Prostate gland (tissue), 2 donors: ENCODE data around the gene UBE2E1. TPM values are rescaled to one million over a fixed set of nuclear protein-coding genes. Genes with fewer than 3 reads are reported as not detected.

Experiments
- DNase-seq: peaks from one replicate; pipeline ENCODE4 v3.0.0-alpha.2; 2019; ENCODE audit warnings: low spot score
- H3K27ac ChIP-seq, 2 donors: fragments of 200-600 bp; sonication (generic); 2 replicates each; pipeline ENCODE4 v1.5.1; 2017 to 2019
- H3K27me3 ChIP-seq: fragments of 200-600 bp; sonication (generic); replicated peaks from 2 replicates; pipeline ENCODE4 v1.5.1; 2019; ENCODE audit not compliant: insufficient read depth
- H3K36me3 ChIP-seq, 2 donors: fragments of 200-600 bp; sonication (generic); 1 replicate in 1 of 2; 2 replicates in 1 of 2; pipeline versions ENCODE4 v1.5.1 to v1.8.1; 2017 to 2019
- H3K4me1 ChIP-seq: fragments of 200-600 bp; sonication (generic); replicated peaks from 2 replicates; pipeline ENCODE4 v1.5.1; 2019
- H3K4me3 ChIP-seq, 2 donors: fragments of 200-600 bp; sonication (generic); 2 replicates each; pipeline ENCODE4 v1.5.1; 2017 to 2019
- H3K9me3 ChIP-seq: fragments of 200-600 bp; sonication (generic); 2 replicates; pipeline ENCODE4 v1.5.1; 2017
- CTCF ChIP-seq, 4 experiments: fragments of 200-600 bp in 2 of 4; fragments of 450-650 bp in 2 of 4; sonication (generic) in 2 of 4; IDR thresholded peaks; 1 replicate in 3 of 4; 2 replicates in 1 of 4; pipeline ENCODE4 v1.5.1; 2016 to 2019; ENCODE audit warnings: antibody characterized with exemption in 4 of 4, mild to moderate bottlenecking in 2 of 4, moderate library complexity in 2 of 4
- POLR2A ChIP-seq: fragments of 450-650 bp; IDR thresholded peaks from one replicate; pipeline ENCODE4 v1.6.1; 2016; ENCODE audit warnings: antibody characterized with exemption, mild to moderate bottlenecking
- POLR2AphosphoS5 ChIP-seq: sonication (generic); formaldehyde crosslinking; IDR thresholded peaks from one replicate; pipeline ENCODE4 v1.6.1; 2017; ENCODE audit warnings: antibody characterized with exemption
- WGBS: methylation state at CpG from one replicate; pipeline ENCODE4 v1.1.5; 2018; 5-methylcytosine and 5-hydroxymethylcytosine counted together
- intact Hi-C: fragments of 100-400 bp; cut with DNase I; formaldehyde crosslinking; loops from one replicate; pipeline ENCODE4 v1.14.2; 2022
- total RNA-seq, 2 donors: library from RNA; depleted of rRNA; stranded (reverse); fragments of >200 nt; gene quantifications; one replicate each; pipeline ENCODE4 v1.1.0, GENCODE V29; 2016

Gene UBE2E1
- total RNA-seq, 2 donors from 2014 or later, result 77.8 to 92.1 TPM

GRCh38 chr3:23781051-23781450 is 24.7 kb upstream of the UBE2E1 start:
- Histone ChIP-seq H3K36me3 (no peaks in the 10 kb centered on the region), H3K27ac (no peak overlapping the region), H3K27me3 (no peaks in the 10 kb centered on the region), H3K4me3 (no peak overlapping the region), H3K9me3 (no peaks in the 10 kb centered on the region), H3K4me1 (no peaks in the 10 kb centered on the region)
- 100% methylated on average over 1 of the region's 1 CpG for WGBS
- DNase-seq, result no peak
- intact Hi-C loops, result no loop called here
- no peak for TF ChIP-seq CTCF (IDR thresholded peaks at IDR 0.05)
- no peak for TF ChIP-seq POLR2AphosphoS5
- no peak for TF ChIP-seq POLR2A

- Histone ChIP-seq H3K4me1 (no peaks in the 10 kb centered on the region), H3K36me3 (no peaks in the 10 kb centered on the region), H3K27ac (no peak overlapping the region), H3K9me3 (no peaks in the 10 kb centered on the region), H3K4me3 (no peak overlapping the region), H3K27me3 (no peaks in the 10 kb centered on the region)
- TF ChIP-seq CTCF (IDR thresholded peaks at IDR 0.05) (no peak), POLR2AphosphoS5 (no peak), POLR2A (no peak)
- no peak for DNase-seq
- WGBS, result 100% methylated on average over 1 of the region's 1 CpG
- intact Hi-C loops, result no loop called here
These were observed 23.9 kb upstream of the UBE2E1 start for GRCh38 chr3:23781871-23782270.

GRCh38 chr3:23785097-23785645 is 20.6 kb upstream of the UBE2E1 start:
- Histone ChIP-seq H3K27ac (no peak overlapping the region), H3K27me3 (no peaks in the 10 kb centered on the region), H3K9me3 (no peaks in the 10 kb centered on the region), H3K36me3 (no peaks in the 10 kb centered on the region), H3K4me1 (no peaks in the 10 kb centered on the region), H3K4me3 (no peak overlapping the region)
- TF ChIP-seq POLR2A, result no peak
- TF ChIP-seq CTCF (IDR thresholded peaks at IDR 0.05), result no peak
- no peak for TF ChIP-seq POLR2AphosphoS5
- DNase-seq, result no peak
- 30% methylated on average over 6 of the region's 6 CpGs for WGBS
- intact Hi-C loops, result no loop called here

GRCh38 chr3:23785882-23786281 is 19.9 kb upstream of the UBE2E1 start:
- no peaks in the 10 kb centered on the region for H3K27me3 ChIP-seq
- no peaks in the 10 kb centered on the region for H3K9me3 ChIP-seq
- TF ChIP-seq CTCF (IDR thresholded peaks at IDR 0.05) (no peak), POLR2A (no peak), POLR2AphosphoS5 (no peak)
- WGBS, result 10% methylated on average over 2 of the region's 2 CpGs
- no peak overlapping the region for H3K4me3 ChIP-seq
- H3K27ac ChIP-seq, result no peak overlapping the region
- H3K4me1 ChIP-seq, result no peaks in the 10 kb centered on the region
- intact Hi-C loops, result no loop called here
- no peak for DNase-seq
- no peaks in the 10 kb centered on the region for H3K36me3 ChIP-seq

GRCh38 chr3:23791678-23792077 is 14.1 kb upstream of the UBE2E1 start:
- no peak overlapping the region for H3K4me3 ChIP-seq
- H3K9me3 ChIP-seq, result no peaks in the 10 kb centered on the region
- intact Hi-C loops, result no loop called here
- WGBS, result 100% methylated on average over 2 of the region's 2 CpGs
- TF ChIP-seq CTCF (IDR thresholded peaks at IDR 0.05), result no peak
- TF ChIP-seq POLR2AphosphoS5, result no peak
- TF ChIP-seq POLR2A, result no peak
- no peak for DNase-seq
- H3K4me1 ChIP-seq, result no peaks in the 10 kb centered on the region
- no peak overlapping the region for H3K27ac ChIP-seq
- H3K36me3 ChIP-seq, result no peaks in the 10 kb centered on the region
- no peaks in the 10 kb centered on the region for H3K27me3 ChIP-seq
